ENCODE results near the gene LRRC32. TPM values are rescaled to one million over a fixed set of nuclear protein-coding genes. Genes with fewer than 3 reads are reported as not detected.

LRRC32 gene
- total and polyA plus RNA-seq, 2 experiments from 2014 or later = 0.42 to 0.58 TPM

GRCh38 chr11:76631566-76632308 lies 38.8 kb downstream of the LRRC32 start:
- ATAC-seq (no peak), DNase-seq (ENCODE audit: low spot score) (no peak)
- Histone ChIP-seq H3K4me3 (no peak overlapping the region), H3K9me2 (ENCODE audit: insufficient read depth) (no peaks in the 10 kb centered on the region), H3K36me3 (ENCODE audit: insufficient read depth) (no peaks in the 10 kb centered on the region), H3K4me1 (ENCODE audit: insufficient read depth) (no peaks in the 10 kb centered on the region), H3K79me2 (replicated peaks; ENCODE audit: insufficient read depth) (no peaks in the 10 kb centered on the region), H2AFZ (no peak overlapping the region), H3F3A (replicated peaks; ENCODE audit: low read depth) (no peaks in the 10 kb centered on the region), H4K20me1 (replicated peaks; ENCODE audit: insufficient read depth) (no peaks in the 10 kb centered on the region), H3K27me3 (ENCODE audit: insufficient read depth) (no peaks in the 10 kb centered on the region), H3K27ac (ENCODE audit: low read depth) (no peak overlapping the region), H3K4me2 (no peak overlapping the region)
- peaks cover 5% of the 10 kb centered on the region for H3K27me3 Mint-ChIP-seq (ENCODE audit: insufficient read depth, low read depth, poor library complexity)
- H3K36me3 Mint-ChIP-seq (ENCODE audit: low read depth) = no peaks in the 10 kb centered on the region; the same call in 2 of the 3 replicates
- TF ChIP-seq ETS1 (IDR thresholded peaks at IDR 0.05) (no peak), EZH2phosphoT487 (IDR thresholded peaks at IDR 0.05; ENCODE audit: unreplicated experiment) (no peak), ZNF114 (CRISPR knock-in tag; IDR thresholded peaks at IDR 0.05) (no peak), NANOG (IDR thresholded peaks at IDR 0.05; ENCODE audit: borderline replicate concordance) (no peak), JUNB (IDR thresholded peaks at IDR 0.05; ENCODE audit: unreplicated experiment) (no peak)
- TF ChIP-seq, protein P1, sequence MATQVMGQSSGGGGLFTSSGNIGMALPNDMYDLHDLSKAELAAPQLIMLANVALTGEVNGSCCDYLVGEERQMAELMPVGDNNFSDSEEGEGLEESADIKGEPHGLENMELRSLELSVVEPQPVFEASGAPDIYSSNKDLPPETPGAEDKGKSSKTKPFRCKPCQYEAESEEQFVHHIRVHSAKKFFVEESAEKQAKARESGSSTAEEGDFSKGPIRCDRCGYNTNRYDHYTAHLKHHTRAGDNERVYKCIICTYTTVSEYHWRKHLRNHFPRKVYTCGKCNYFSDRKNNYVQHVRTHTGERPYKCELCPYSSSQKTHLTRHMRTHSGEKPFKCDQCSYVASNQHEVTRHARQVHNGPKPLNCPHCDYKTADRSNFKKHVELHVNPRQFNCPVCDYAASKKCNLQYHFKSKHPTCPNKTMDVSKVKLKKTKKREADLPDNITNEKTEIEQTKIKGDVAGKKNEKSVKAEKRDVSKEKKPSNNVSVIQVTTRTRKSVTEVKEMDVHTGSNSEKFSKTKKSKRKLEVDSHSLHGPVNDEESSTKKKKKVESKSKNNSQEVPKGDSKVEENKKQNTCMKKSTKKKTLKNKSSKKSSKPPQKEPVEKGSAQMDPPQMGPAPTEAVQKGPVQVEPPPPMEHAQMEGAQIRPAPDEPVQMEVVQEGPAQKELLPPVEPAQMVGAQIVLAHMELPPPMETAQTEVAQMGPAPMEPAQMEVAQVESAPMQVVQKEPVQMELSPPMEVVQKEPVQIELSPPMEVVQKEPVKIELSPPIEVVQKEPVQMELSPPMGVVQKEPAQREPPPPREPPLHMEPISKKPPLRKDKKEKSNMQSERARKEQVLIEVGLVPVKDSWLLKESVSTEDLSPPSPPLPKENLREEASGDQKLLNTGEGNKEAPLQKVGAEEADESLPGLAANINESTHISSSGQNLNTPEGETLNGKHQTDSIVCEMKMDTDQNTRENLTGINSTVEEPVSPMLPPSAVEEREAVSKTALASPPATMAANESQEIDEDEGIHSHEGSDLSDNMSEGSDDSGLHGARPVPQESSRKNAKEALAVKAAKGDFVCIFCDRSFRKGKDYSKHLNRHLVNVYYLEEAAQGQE (IDR thresholded peaks at IDR 0.05; ENCODE audit: unreplicated experiment) = no peak
- no peak overlapping the region for H3K27ac Mint-ChIP-seq
- no peak overlapping the region for H3K4me3 Mint-ChIP-seq
- H3K9me3 Mint-ChIP-seq = peaks cover 5% of the 10 kb centered on the region; the same call in 2 of the 3 replicates
- H3K4me1 Mint-ChIP-seq = peaks cover 3% of the 10 kb centered on the region; the same call in 1 of the 3 replicates

DNA sequence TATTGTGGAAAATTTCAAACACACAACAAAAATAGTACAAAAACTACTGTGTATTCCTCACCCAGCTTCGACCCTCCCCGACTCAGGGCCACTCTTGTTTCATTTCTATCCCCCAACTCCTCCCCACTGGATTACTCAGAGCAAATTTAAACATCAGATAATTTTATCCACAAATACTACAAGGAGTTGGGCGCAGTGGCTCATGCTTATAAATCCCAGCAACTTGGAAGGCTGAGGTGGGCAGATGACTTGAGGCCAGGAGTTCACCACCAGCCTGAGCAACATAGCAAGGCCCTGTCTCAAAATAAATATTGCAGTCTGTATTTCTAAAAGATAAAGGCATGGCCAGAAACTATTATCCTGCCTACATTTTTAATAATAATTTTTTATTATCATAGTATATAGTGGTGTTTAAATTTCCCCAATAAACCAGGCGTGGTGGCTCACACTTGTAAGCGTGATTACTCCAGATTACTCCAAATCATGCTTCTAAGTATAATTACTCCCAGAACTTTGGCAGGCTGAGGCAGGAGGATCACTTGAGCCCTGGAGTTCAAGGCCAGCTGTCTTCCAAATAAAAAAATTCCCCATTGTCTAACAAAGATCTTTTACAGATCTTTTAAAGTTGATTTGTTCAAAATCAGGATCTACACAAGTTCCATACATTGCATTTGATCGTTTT lies 39.8 kb downstream of the LRRC32 start:
- Histone ChIP-seq H4K20me1 (replicated peaks; ENCODE audit: insufficient read depth) (no peaks in the 10 kb centered on the region), H3K4me2 (no peak overlapping the region), H3K27me3 (ENCODE audit: insufficient read depth) (no peaks in the 10 kb centered on the region), H3K27ac (ENCODE audit: low read depth) (no peak overlapping the region), H3K36me3 (ENCODE audit: insufficient read depth) (no peaks in the 10 kb centered on the region), H3K4me1 (ENCODE audit: insufficient read depth) (no peaks in the 10 kb centered on the region), H3K79me2 (replicated peaks; ENCODE audit: insufficient read depth) (no peaks in the 10 kb centered on the region), H3K4me3 (no peak overlapping the region), H2AFZ (no peak overlapping the region), H3K9me2 (ENCODE audit: insufficient read depth) (no peaks in the 10 kb centered on the region), H3F3A (replicated peaks; ENCODE audit: low read depth) (no peaks in the 10 kb centered on the region)
- Mint-ChIP-seq H3K4me1 (peaks cover 3% of the 10 kb centered on the region; the same call in 1 of the 3 replicates), H3K9me3 (peaks cover 5% of the 10 kb centered on the region; the same call in 2 of the 3 replicates), H3K4me3 (no peak overlapping the region), H3K27ac (no peak overlapping the region), H3K36me3 (ENCODE audit: low read depth) (no peaks in the 10 kb centered on the region; the same call in 2 of the 3 replicates), H3K27me3 (ENCODE audit: insufficient read depth, low read depth, poor library complexity) (peaks cover 5% of the 10 kb centered on the region)
- no peak for ATAC-seq
- DNase-seq (ENCODE audit: low spot score) = no peak
- no peak for TF ChIP-seq POLR2AphosphoS5 (IDR thresholded peaks at IDR 0.05; ENCODE audit: low read depth)
- TF ChIP-seq JUNB (IDR thresholded peaks at IDR 0.05; ENCODE audit: unreplicated experiment) = no peak
- no peak for TF ChIP-seq CREB1 (CRISPR knock-in tag; IDR thresholded peaks at IDR 0.05; ENCODE audit: low read depth)
- TF ChIP-seq ZNF114 (CRISPR knock-in tag; IDR thresholded peaks at IDR 0.05) = no peak
- TF ChIP-seq EZH2phosphoT487 (IDR thresholded peaks at IDR 0.05; ENCODE audit: unreplicated experiment) = no peak
- TF ChIP-seq, protein P1 (IDR thresholded peaks at IDR 0.05; ENCODE audit: unreplicated experiment) = no peak
